ENCODE measurements around the gene SMAP2.

Gene SMAP2

DNA sequence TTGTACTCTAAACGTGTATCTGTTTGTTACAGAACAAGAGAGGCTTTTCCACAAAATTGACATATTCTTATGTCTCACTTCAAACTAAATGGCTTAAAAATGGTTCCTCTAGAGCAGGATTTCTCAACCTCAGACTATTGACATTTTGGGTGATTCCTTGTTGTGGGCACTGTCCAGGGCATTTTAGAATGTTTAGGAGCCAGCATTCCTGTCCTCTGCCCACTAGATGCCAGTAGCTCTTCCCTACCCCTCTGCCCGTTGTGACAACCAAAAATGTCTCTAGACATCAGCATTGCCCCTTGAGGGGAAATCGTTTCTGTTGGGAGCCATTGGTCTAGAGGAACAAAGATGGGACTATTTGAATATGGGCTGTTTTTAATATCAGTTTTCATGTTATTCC lies 17.3 kb downstream of the SMAP2 start:
- no peak for DNase-seq (ENCODE audit: low read depth)

DNA sequence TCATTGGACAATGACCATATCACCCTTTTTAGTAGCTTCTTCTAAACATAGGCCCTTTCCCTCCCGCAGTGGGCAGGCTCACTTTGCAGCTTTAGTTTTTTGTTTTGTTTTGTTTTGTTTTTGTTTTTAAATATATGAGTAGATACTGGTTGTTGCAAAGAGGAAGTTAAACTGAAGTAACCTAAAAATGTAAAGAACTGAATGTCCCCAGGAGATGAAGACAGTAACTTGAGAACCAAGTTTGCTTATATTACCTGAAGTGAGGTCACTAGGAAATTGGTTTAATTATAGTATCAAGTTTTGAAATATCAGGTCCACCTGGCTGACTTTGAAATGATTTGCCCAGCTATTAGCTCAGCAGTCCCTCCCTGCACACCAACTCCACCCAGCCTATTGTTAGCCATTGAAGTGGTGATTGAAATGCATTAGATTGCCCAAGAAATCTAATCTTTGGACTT lies 18.2 kb downstream of the SMAP2 start:
- DNase-seq (ENCODE audit: low read depth): no peak

- no peak for DNase-seq (ENCODE audit: low read depth)
These were observed 18.7 kb downstream of the SMAP2 start for GRCh38 chr1:40392221-40392620.

DNA sequence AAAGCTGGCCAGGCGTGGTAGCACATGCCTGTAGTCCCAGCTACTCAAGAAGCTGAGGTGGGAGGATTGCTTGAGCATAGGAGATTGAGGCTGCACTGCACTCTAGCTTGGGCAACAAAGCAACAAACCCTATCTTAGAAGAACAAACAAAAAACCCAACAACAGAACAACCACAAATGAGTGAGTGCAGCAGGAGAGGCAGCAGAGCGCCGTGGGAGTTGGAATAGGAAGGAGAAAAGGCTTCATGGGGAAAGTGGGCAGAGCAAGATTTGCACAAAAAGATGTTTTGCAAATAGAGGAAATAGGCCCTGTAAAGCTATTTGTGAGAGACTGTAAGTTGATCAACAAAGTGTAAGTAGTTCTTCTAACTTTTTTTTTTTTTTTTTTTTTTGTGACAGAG lies 19.6 kb downstream of the SMAP2 start:
- no peak for DNase-seq (ENCODE audit: low read depth)

DNA sequence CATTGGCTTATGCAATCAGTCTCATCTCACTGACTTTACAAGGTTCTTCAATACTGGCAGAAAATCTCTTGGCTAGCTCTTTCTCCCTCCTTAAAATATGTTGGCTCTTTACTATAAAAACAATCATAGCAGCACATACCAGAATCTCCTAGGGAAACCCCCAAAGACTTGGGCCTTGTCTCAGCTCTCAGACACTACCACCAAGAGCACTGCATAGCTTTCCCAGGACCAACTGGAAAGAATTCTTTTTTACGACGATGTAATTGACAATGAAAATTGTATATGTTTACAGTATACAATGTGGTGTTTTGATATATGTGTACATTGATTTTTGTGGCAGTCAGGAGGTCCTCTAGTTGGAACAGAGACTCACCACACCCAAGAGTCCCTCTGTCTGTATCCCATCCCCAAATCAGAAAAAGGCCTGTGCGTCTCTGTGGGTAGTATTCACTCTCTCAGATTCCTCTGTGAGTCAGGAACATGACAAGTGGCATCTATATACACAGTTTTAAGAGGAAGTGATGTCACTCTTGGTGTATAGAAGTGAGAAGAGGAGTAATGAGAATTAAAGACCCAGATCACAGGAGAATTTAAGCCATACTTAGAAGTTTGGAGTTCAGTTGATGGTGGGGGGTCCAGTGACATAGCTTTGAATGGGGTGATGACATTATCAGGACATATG lies 21.1 kb downstream of the SMAP2 start:
- no peak for DNase-seq (ENCODE audit: low read depth)

GRCh38 chr1:40395190-40396175 lies 22.0 kb downstream of the SMAP2 start:
- no peak for DNase-seq (ENCODE audit: low read depth)

GRCh38 chr1:40396420-40396819 lies 22.9 kb downstream of the SMAP2 start:
- no peak for DNase-seq (ENCODE audit: low read depth)

- DNase-seq (ENCODE audit: low read depth): no peak
These were observed 23.7 kb downstream of the SMAP2 start for GRCh38 chr1:40397258-40397657.

GRCh38 chr1:40399984-40400704 lies 26.6 kb downstream of the SMAP2 start:
- DNase-seq (ENCODE audit: low read depth): no peak

DNA sequence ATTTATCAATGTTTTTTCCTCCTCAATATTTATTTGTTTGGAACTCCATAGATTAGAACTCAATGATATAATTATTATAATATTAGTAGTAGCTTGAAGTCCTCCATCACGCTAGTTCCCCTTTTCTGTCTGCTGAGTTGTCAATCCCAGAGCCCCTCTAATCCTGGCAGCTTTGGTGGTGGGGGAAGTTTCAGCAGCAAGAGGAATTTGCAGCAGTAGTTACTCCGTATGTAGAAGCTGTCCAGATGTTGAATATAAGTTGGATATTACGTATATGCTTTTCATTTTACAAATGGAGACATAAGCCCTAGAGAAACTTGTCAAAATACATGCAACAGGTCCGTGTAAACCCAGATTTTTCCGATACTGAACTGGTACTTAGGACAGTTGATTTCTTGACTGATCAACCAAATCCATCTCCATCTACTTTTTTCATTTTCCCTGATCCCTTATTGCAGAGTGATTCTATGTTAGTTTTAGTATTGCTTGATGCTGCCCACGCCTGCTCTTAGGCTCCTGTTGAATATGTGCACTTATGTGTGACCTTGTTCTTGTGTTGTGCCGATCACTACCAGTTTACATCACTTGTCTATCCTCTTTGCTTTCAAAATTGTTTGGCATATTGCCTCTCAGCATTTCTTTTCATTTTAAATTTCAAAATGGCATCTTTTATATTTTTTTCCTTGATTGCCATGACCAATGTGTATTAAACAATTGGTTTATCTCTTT lies 28.1 kb downstream of the SMAP2 start:
- no peak for DNase-seq (ENCODE audit: low read depth)

- no peak for DNase-seq (ENCODE audit: low read depth)
These were observed 31.3 kb downstream of the SMAP2 start for GRCh38 chr1:40404670-40405462.

DNA sequence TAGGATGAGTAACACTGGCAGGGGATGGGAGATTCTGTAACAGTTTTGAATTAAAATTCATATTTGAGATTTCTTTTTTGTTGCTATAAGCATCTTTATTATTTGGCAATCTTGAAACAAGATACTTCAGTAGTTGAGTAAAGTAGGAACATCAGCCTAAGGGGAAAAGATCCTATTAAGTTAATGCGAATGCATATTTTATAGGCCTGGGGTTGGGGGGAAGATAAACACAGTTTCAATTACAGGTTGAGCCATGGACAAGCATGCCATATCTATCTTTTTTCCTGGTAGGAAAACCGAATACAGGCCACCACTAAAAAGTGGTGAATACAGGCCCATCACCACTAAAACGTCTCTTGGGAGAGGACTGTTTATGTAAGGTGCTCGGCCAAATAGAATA lies 32.3 kb downstream of the SMAP2 start:
- DNase-seq (ENCODE audit: low read depth): no peak

DNA sequence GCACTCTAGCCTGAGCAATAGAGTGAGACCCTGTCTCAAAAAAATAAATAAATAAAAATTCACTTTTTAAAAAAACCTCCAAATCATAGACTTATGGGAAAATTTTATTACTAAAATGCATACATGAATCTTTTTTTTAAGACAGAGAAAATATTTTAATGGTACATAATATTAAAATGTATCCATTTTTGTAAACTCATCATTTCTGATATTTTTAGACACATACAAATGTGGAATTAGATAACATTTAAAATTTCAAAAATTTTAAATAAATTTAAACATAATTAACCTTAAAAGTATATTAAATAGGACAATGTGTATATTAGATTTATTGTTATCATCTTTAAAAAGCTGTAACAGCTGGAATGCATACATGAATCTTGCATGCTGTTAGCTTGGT lies 33.9 kb downstream of the SMAP2 start:
- DNase-seq (ENCODE audit: low read depth): no peak

DNA sequence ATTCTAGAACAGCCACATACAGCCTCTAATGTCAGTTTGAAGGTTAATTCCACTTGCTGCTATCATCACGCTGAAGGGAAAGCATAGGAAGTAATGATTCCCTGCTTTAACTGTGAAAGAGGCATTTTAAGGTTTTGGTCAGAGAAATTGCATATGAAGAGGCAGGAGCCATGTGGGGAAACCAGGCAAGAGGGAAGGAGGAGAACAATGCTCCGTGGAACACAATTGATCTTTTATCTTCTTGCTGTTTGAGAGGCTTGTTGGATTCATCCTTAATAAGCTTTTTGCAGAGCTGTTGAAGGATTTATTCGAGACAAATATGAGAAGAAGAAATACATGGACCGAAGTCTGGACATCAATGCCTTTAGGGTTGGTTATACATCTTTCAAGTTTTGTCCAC lies 35.9 kb downstream of the SMAP2 start:
- DNase-seq (ENCODE audit: low read depth): no peak

GRCh38 chr1:40411294-40411693 lies 37.8 kb downstream of the SMAP2 start:
- no peak for DNase-seq (ENCODE audit: low read depth)

GRCh38 chr1:40411843-40412242 lies 38.3 kb downstream of the SMAP2 start:
- DNase-seq (ENCODE audit: low read depth): no peak

- no peak for DNase-seq (ENCODE audit: low read depth)
These were observed 40.2 kb downstream of the SMAP2 start for GRCh38 chr1:40413527-40414252.

DNA sequence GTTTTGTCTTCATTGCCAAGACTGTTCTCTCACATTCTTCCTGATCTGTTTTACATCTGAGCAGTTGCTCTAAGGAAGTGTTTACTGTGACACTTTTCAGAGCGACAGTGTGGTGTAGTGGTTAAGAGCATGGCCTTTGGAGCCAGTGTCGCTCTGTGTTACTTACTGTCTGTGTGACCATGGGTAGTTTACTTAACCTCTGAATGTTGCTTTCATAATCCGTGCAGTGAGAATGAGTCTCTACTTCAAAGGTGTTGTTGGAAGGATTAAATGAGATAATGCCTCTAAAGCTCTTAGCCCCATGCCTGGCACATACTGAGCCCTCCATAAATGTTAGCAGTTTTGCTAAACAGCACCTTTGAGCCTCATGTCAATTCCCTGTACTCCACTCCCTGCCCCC lies 40.8 kb downstream of the SMAP2 start:
- DNase-seq (ENCODE audit: low read depth): no peak

DNA sequence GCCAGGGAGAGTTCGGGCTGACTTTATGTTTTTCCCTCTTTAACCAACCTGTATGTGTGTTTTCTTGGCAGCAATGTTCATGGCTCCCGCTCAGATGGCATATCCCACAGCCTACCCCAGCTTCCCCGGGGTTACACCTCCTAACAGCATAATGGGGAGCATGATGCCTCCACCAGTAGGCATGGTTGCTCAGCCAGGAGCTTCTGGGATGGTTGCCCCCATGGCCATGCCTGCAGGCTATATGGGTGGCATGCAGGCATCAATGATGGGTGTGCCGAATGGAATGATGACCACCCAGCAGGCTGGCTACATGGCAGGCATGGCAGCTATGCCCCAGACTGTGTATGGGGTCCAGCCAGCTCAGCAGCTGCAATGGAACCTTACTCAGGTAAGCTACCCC lies 43.2 kb downstream of the SMAP2 start:
- no peak for DNase-seq (ENCODE audit: low read depth)

All from stimulated activated CD4-positive, alpha-beta T cell treated with anti-CD3 and anti-CD28 coated beads, Interleukin-2, amount 100 ng/mL, for 4 hours (primary cell).